Tibial artery (tissue), 4 donors: Measurements from ENCODE around the gene FGD5.

Source experiments
- DNase-seq, 2 donors: peaks; one replicate each; pipeline ENCODE4 v3.0.0-alpha.2; 2019
- H3K27ac ChIP-seq, 2 donors: fragments of 200-600 bp; sonication (generic) in 1 of 2; 1 replicate in 1 of 2; 2 replicates in 1 of 2; pipeline ENCODE4 v1.5.1; 2018 to 2019; ENCODE audit warnings: mild to moderate bottlenecking in 1 of 2
- H3K27me3 ChIP-seq, 2 donors: fragments of 200-600 bp; sonication (generic) in 1 of 2; one replicate each; pipeline versions ENCODE4 v1.5.1 to v1.6.0; 2016 to 2019
- H3K36me3 ChIP-seq, 3 donors: fragments of 200-600 bp; sonication (generic) in 2 of 3; one replicate each; pipeline ENCODE4 v1.5.1; 2016 to 2019; ENCODE audit warnings: mild to moderate bottlenecking in 2 of 3
- H3K4me1 ChIP-seq, 4 donors: fragments of 200-600 bp; sonication (generic) in 2 of 4; 1 replicate in 3 of 4; 2 replicates in 1 of 4; pipeline ENCODE4 v1.5.1; 2016 to 2019
- H3K4me3 ChIP-seq, 2 donors: fragments of 200-600 bp; sonication (generic) in 1 of 2; 1 replicate in 1 of 2; 2 replicates in 1 of 2; pipeline ENCODE4 v1.5.1; 2018 to 2019; ENCODE audit warnings: mild to moderate bottlenecking in 2 of 2
- H3K9me3 ChIP-seq, 3 donors: fragments of 200-600 bp; sonication (generic) in 1 of 3; one replicate each; pipeline ENCODE4 v1.5.1; 2016 to 2019
- CTCF ChIP-seq, 2 experiments: fragments of 200-600 bp in 1 of 2; fragments of 450-650 bp in 1 of 2; IDR thresholded peaks; one replicate each; pipeline ENCODE4 v1.5.1; 2017 to 2019; ENCODE audit warnings: antibody characterized with exemption in 2 of 2, mild to moderate bottlenecking in 1 of 2, moderate library complexity in 1 of 2
- intact Hi-C: fragments of 100-400 bp; cut with DNase I; formaldehyde crosslinking; loops from one replicate; pipeline ENCODE4 v1.15.0; 2023; ENCODE audit warnings: low total_unique reads

Gene FGD5

GRCh38 chr3:14831916-14832450 is 13.2 kb downstream of the FGD5 start:
- no peak overlapping the region for H3K27ac ChIP-seq
- no peaks in the 10 kb centered on the region for H3K36me3 ChIP-seq
- no peaks in the 10 kb centered on the region for H3K9me3 ChIP-seq
- peaks cover 0 to 4% (median 0%) of the 10 kb centered on the region in 4 donors for H3K4me1 ChIP-seq
- DNase-seq: peak in 1 of 2 donors; percentile 59
- intact Hi-C loops: no loop called here
- H3K27me3 ChIP-seq: no peaks in the 10 kb centered on the region
- H3K4me3 ChIP-seq: no peak overlapping the region
- TF ChIP-seq CTCF (IDR thresholded peaks at IDR 0.05): no peak

GRCh38 chr3:14832975-14833722 is 14.4 kb downstream of the FGD5 start:
- Histone ChIP-seq H3K27me3 (no peaks in the 10 kb centered on the region), H3K27ac (no peak overlapping the region), H3K9me3 (no peaks in the 10 kb centered on the region), H3K4me1 (peaks cover 0 to 5% (median 0%) of the 10 kb centered on the region in 4 donors), H3K4me3 (no peak overlapping the region), H3K36me3 (no peaks in the 10 kb centered on the region)
- DNase-seq: peak in 1 of 2 donors; percentile 25
- intact Hi-C loops: no loop called here
- TF ChIP-seq CTCF (IDR thresholded peaks at IDR 0.05): no peak

GRCh38 chr3:14834121-14834520 is 15.4 kb downstream of the FGD5 start:
- Histone ChIP-seq H3K27me3 (no peaks in the 10 kb centered on the region), H3K4me1 (peaks cover 0 to 5% (median 0%) of the 10 kb centered on the region in 4 donors), H3K9me3 (no peaks in the 10 kb centered on the region), H3K4me3 (no peak overlapping the region), H3K36me3 (no peaks in the 10 kb centered on the region), H3K27ac (no peak overlapping the region)
- no peak for DNase-seq
- TF ChIP-seq CTCF (IDR thresholded peaks at IDR 0.05): no peak
- intact Hi-C loops: no loop called here

GRCh38 chr3:14834807-14835466 is 16.2 kb downstream of the FGD5 start:
- Histone ChIP-seq H3K27me3 (no peaks in the 10 kb centered on the region), H3K9me3 (no peaks in the 10 kb centered on the region), H3K27ac (no peak overlapping the region), H3K4me3 (no peak overlapping the region), H3K4me1 (peaks cover 0 to 5% (median 0%) of the 10 kb centered on the region in 4 donors), H3K36me3 (no peaks in the 10 kb centered on the region)
- intact Hi-C loops: no loop called here
- peak in 1 of 2 donors; percentile 63 for DNase-seq
- no peak for TF ChIP-seq CTCF (IDR thresholded peaks at IDR 0.05)

GRCh38 chr3:14836049-14836468 is 17.3 kb downstream of the FGD5 start:
- Histone ChIP-seq H3K9me3 (no peaks in the 10 kb centered on the region), H3K27me3 (no peaks in the 10 kb centered on the region), H3K4me1 (peaks cover 0 to 5% (median 0%) of the 10 kb centered on the region in 4 donors), H3K27ac (no peak overlapping the region), H3K4me3 (no peak overlapping the region), H3K36me3 (no peaks in the 10 kb centered on the region)
- DNase-seq: peak; percentile 68 to 78
- intact Hi-C loops: no loop called here
- TF ChIP-seq CTCF (IDR thresholded peaks at IDR 0.05): no peak
